ENCODE measurements around the gene PLB1. TPM values are rescaled to one million over a fixed set of nuclear protein-coding genes. Genes with fewer than 3 reads are reported as not detected.

PLB1 gene
- total RNA-seq, 2 donors from 2014 or later: 7.4 to 9.6 TPM

DNA sequence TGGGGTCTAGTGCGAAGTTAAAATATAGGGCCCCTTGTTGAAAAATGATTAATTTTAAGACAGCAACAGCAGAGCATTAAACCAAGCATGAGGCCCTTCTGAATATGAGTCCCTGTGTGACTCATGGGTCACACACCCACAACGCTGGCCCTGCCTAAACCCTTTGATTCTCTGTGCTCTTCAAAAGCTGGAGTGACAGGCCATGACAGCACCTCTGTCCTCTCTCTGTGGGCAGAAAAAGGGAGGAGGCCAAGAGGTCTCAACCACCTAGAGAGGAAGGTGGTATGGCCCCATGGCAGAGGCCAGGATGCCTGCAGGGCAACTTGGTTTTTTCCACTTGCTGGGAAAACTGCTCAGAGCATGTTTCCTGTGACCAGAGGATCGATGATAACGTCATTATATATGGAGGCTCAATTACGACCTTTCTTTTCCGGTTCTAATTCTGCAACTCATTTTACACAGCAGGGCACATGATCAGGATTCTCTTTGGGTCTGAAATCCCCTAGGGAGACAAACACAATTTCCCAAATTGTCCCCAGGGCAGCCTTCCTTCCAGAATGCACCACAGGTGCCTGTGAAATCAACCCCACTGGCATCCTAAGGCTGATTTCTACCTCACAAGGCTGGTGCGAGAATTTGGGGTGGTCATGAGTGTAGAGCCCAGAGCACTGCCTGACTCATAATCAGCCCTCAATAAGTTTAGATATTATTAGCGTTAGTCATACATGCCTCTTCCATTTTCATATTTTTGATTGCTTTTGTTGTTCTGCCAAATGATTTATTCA, 153.8 kb downstream of the PLB1 start:
- H3K27me3 ChIP-seq (replicated peaks; ENCODE audit: insufficient read depth): no peaks in the 10 kb centered on the region
- no peaks in the 10 kb centered on the region for H3K9me3 ChIP-seq
- intact Hi-C loops (cut with DNase I): no loop called here
- H3K27ac ChIP-seq: no peak overlapping the region
- WGBS: 87% methylated on average over 8 of the region's 8 CpGs
- H3K4me1 ChIP-seq (replicated peaks): no peaks in the 10 kb centered on the region
- TF ChIP-seq POLR2AphosphoS5 (IDR thresholded peaks at IDR 0.05) (no peak), CTCF (IDR thresholded peaks at IDR 0.05) (no peak), POLR2A (IDR thresholded peaks at IDR 0.05) (no peak)
- DNase-seq (ENCODE audit: low spot score): no peak
- H3K36me3 ChIP-seq: no peaks in the 10 kb centered on the region
- no peak overlapping the region for H3K4me3 ChIP-seq

DNA sequence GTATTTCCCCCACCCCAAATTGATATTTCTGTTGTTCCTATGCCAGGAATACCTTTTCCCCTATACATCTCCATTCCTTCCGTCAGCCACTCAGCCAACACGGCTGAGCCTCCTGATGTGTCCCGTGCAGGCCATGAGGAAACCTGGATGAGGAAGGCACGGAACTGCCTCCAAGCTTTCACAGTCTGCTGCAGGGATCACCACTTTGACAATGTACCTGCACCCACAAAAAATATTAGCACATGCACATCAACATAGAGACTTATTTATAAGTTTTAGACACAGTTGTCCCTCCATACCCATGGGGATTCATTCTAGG, 154.4 kb downstream of the PLB1 start:
- WGBS: 91% methylated on average over 4 of the region's 4 CpGs
- Histone ChIP-seq H3K36me3 (no peaks in the 10 kb centered on the region), H3K4me3 (no peak overlapping the region), H3K27me3 (replicated peaks; ENCODE audit: insufficient read depth) (no peaks in the 10 kb centered on the region), H3K9me3 (no peaks in the 10 kb centered on the region), H3K27ac (no peak overlapping the region), H3K4me1 (replicated peaks) (no peaks in the 10 kb centered on the region)
- no peak for DNase-seq (ENCODE audit: low spot score)
- intact Hi-C loops (cut with DNase I): no loop called here
- TF ChIP-seq POLR2AphosphoS5 (IDR thresholded peaks at IDR 0.05) (no peak), CTCF (IDR thresholded peaks at IDR 0.05) (no peak), POLR2A (IDR thresholded peaks at IDR 0.05) (no peak)

- H3K9me3 ChIP-seq: no peaks in the 10 kb centered on the region
- H3K27me3 ChIP-seq (replicated peaks; ENCODE audit: insufficient read depth): no peaks in the 10 kb centered on the region
- H3K36me3 ChIP-seq: no peaks in the 10 kb centered on the region
- WGBS: 53% methylated on average over 1 of the region's 1 CpG
- DNase-seq (ENCODE audit: low spot score): no peak
- no peak overlapping the region for H3K4me3 ChIP-seq
- intact Hi-C loops (cut with DNase I): no loop called here
- H3K27ac ChIP-seq: no peak overlapping the region
- TF ChIP-seq POLR2A (IDR thresholded peaks at IDR 0.05): no peak
- TF ChIP-seq POLR2AphosphoS5 (IDR thresholded peaks at IDR 0.05): no peak
- no peak for TF ChIP-seq CTCF (IDR thresholded peaks at IDR 0.05)
- H3K4me1 ChIP-seq (replicated peaks): no peaks in the 10 kb centered on the region
Observed at GRCh38 chr2:28652217-28652616, 156.4 kb downstream of the PLB1 start.

- WGBS: 70% methylated on average over 2 of the region's 2 CpGs
- no peaks in the 10 kb centered on the region for H3K36me3 ChIP-seq
- H3K27me3 ChIP-seq (replicated peaks; ENCODE audit: insufficient read depth): no peaks in the 10 kb centered on the region
- intact Hi-C loops (cut with DNase I): no loop called here
- TF ChIP-seq POLR2AphosphoS5 (IDR thresholded peaks at IDR 0.05): no peak
- TF ChIP-seq POLR2A (IDR thresholded peaks at IDR 0.05): no peak
- TF ChIP-seq CTCF (IDR thresholded peaks at IDR 0.05): no peak
- no peaks in the 10 kb centered on the region for H3K4me1 ChIP-seq (replicated peaks)
- H3K4me3 ChIP-seq: no peak overlapping the region
- H3K9me3 ChIP-seq: no peaks in the 10 kb centered on the region
- H3K27ac ChIP-seq: no peak overlapping the region
- DNase-seq (ENCODE audit: low spot score): no peak
Observed at GRCh38 chr2:28653892-28654662, 158.2 kb downstream of the PLB1 start.

All from prostate gland (tissue), 2 donors.